Measurements from ENCODE around the gene CSNK1A1. TPM values are rescaled to one million over a fixed set of nuclear protein-coding genes. Genes with fewer than 3 reads are reported as not detected.

CSNK1A1 gene
- total RNA-seq, 1 experiment from 2014 or later, result 263 TPM

DNA sequence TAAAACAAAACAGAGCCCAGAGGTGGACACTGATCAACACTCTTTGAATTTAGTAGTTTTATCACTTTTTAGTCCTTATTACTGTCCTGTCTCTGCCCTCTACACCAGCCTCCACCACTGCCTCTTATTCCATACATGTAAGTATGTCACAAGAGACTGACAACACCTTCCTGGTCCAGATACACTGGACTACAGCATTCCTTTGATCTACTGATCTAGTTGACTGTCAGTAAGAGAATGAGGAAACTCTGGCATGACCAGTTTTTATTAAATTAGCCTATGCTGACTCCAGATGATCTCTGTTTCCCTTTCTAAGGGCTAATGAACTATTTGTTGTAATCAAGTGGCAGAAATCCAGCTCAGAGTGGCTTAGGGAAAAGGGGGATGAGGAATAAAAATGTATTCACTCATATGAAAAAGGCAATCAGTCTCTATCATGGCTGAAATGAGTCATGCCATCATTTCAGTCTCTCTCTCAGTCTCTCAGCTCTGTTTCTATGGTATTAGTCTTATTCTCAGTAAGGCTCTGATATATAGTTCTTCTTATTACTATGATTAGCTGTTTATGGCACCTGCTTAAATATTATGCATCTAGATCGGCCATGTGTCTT is 35.6 kb upstream of the CSNK1A1 start:
- Histone ChIP-seq H3K4me1 (ENCODE audit: control insufficient read depth in 1 of 2, insufficient read depth in 2 of 2, low read length in 2 of 2) (peaks cover 6 to 23% of the 10 kb centered on the region in 2 experiments), H3K9me3 (ENCODE audit: control insufficient read depth in 1 of 2, insufficient read depth in 1 of 2, low read depth in 1 of 2, low read length in 2 of 2) (no peaks in the 10 kb centered on the region), H4K20me1 (ENCODE audit: insufficient read depth) (no peaks in the 10 kb centered on the region), H3K27me3 (ENCODE audit: insufficient read depth, low read length) (no peaks in the 10 kb centered on the region), H2AFZ (ENCODE audit: low read depth, low read length, poor library complexity, severe bottlenecking) (no peak overlapping the region), H3K4me2 (ENCODE audit: low read length) (peak overlapping the region; percentile 25; the same call in 1 of the 2 replicates), H3K9ac (ENCODE audit: low read length) (no peak overlapping the region), H3K79me2 (ENCODE audit: insufficient read depth, low read length) (no peaks in the 10 kb centered on the region), H3K9me2 (ENCODE audit: insufficient read depth) (no peaks in the 10 kb centered on the region), H3K4me3 (replicated peaks in 1 of 2; ENCODE audit: low read depth in 1 of 2, low read length in 2 of 2) (no peak overlapping the region), H3K36me3 (ENCODE audit: control insufficient read depth in 1 of 2, insufficient read depth in 2 of 2, low read length in 2 of 2) (no peaks in the 10 kb centered on the region), H3K27ac (ENCODE audit: low read depth, low read length) (no peak overlapping the region)
- ATAC-seq (no peak), DNase-seq (ENCODE audit: low read depth, low spot score) (no peak)
- no TSS peak for BruUV-seq (replicated peaks)
- intact Hi-C loops (cut with micrococcal nuclease), result no loop called here
- TF ChIP-seq, protein P1, sequence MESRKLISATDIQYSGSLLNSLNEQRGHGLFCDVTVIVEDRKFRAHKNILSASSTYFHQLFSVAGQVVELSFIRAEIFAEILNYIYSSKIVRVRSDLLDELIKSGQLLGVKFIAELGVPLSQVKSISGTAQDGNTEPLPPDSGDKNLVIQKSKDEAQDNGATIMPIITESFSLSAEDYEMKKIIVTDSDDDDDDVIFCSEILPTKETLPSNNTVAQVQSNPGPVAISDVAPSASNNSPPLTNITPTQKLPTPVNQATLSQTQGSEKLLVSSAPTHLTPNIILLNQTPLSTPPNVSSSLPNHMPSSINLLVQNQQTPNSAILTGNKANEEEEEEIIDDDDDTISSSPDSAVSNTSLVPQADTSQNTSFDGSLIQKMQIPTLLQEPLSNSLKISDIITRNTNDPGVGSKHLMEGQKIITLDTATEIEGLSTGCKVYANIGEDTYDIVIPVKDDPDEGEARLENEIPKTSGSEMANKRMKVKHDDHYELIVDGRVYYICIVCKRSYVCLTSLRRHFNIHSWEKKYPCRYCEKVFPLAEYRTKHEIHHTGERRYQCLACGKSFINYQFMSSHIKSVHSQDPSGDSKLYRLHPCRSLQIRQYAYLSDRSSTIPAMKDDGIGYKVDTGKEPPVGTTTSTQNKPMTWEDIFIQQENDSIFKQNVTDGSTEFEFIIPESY (IDR thresholded peaks at IDR 0.05; ENCODE audit: extremely low read depth, insufficient replicate concordance, low read length), result no peak
- TF ChIP-seq JUND (IDR thresholded peaks at IDR 0.05) (peak; percentile 36; the same call in 1 of the 2 replicates), SP1 (IDR thresholded peaks at IDR 0.05; ENCODE audit: low read depth) (peak; percentile 38; the same call in 1 of the 2 replicates), SRF (IDR thresholded peaks at IDR 0.05; ENCODE audit: low read depth) (no peak)
- TF ChIP-seq, protein P2, sequence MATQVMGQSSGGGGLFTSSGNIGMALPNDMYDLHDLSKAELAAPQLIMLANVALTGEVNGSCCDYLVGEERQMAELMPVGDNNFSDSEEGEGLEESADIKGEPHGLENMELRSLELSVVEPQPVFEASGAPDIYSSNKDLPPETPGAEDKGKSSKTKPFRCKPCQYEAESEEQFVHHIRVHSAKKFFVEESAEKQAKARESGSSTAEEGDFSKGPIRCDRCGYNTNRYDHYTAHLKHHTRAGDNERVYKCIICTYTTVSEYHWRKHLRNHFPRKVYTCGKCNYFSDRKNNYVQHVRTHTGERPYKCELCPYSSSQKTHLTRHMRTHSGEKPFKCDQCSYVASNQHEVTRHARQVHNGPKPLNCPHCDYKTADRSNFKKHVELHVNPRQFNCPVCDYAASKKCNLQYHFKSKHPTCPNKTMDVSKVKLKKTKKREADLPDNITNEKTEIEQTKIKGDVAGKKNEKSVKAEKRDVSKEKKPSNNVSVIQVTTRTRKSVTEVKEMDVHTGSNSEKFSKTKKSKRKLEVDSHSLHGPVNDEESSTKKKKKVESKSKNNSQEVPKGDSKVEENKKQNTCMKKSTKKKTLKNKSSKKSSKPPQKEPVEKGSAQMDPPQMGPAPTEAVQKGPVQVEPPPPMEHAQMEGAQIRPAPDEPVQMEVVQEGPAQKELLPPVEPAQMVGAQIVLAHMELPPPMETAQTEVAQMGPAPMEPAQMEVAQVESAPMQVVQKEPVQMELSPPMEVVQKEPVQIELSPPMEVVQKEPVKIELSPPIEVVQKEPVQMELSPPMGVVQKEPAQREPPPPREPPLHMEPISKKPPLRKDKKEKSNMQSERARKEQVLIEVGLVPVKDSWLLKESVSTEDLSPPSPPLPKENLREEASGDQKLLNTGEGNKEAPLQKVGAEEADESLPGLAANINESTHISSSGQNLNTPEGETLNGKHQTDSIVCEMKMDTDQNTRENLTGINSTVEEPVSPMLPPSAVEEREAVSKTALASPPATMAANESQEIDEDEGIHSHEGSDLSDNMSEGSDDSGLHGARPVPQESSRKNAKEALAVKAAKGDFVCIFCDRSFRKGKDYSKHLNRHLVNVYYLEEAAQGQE (IDR thresholded peaks at IDR 0.05; ENCODE audit: low read depth), result no peak
- TF ChIP-seq, protein P3, sequence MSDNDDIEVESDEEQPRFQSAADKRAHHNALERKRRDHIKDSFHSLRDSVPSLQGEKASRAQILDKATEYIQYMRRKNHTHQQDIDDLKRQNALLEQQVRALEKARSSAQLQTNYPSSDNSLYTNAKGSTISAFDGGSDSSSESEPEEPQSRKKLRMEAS (IDR thresholded peaks at IDR 0.05), result no peak
- ChIA-PET POLR2A (interaction anchor here (1.0 kb wide), 1 partner anchor 35 kb away, joined by 4 read pairs; the partner anchor contains the start of gene CSNK1A1), RAD21 (ENCODE audit: low non-redundant PET in 1 of 2, low total read pairs in 2 of 2, uncharacterized antibody in 2 of 2, unreplicated experiment in 2 of 2) (no interaction called here), CTCF (interaction anchor here (1.9 kb wide), 1 partner anchor 22 kb away, joined by 4 read pairs; no protein-coding TSS in a partner anchor)
